Neutrophil (primary cell): Measurements from ENCODE around the gene GFER.

Source experiments
- H3K27ac ChIP-seq: fragments of 200-600 bp; sonication (generic); 2 replicates; pipeline ENCODE4 v1.5.1; 2016; ENCODE audit warnings: mild to moderate bottlenecking, moderate library complexity
- H3K27me3 ChIP-seq: fragments of 200-600 bp; sonication (generic); 2 replicates; pipeline ENCODE4 v1.6.0; 2016; ENCODE audit warnings: mild to moderate bottlenecking
- H3K36me3 ChIP-seq: fragments of 200-600 bp; sonication (generic); 2 replicates; pipeline ENCODE4 v1.5.1; 2017
- H3K4me1 ChIP-seq, 2 experiments: fragments of 200-600 bp in 1 of 2; sonication (generic) in 1 of 2; 1 replicate in 1 of 2; 2 replicates in 1 of 2; pipeline versions ENCODE4 v1.5.1 to v1.6.1; 2013 to 2016; ENCODE audit warnings: low read depth in 1 of 2, low read length in 1 of 2, mild to moderate bottlenecking in 1 of 2, moderate library complexity in 1 of 2; ENCODE audit not compliant: control insufficient read depth in 1 of 2, insufficient read depth in 1 of 2
- H3K4me3 ChIP-seq, 2 experiments: fragments of 200-600 bp in 1 of 2; sonication (generic) in 1 of 2; 1 replicate in 1 of 2; 2 replicates in 1 of 2; pipeline ENCODE4 v1.5.1; 2013 to 2016; ENCODE audit warnings: low read depth in 1 of 2, low read length in 1 of 2, mild to moderate bottlenecking in 1 of 2, moderate library complexity in 1 of 2
- H3K9me3 ChIP-seq: fragments of 200-600 bp; sonication (generic); 2 replicates; pipeline ENCODE4 v1.5.1; 2016
- TF ChIP-seq, protein P1 (sequence below): fragments of 200-600 bp; sonication (generic); IDR thresholded peaks from 2 replicates; pipeline ENCODE4 v1.5.1; 2016; ENCODE audit warnings: antibody characterized with exemption

Gene GFER

GRCh38 chr16:1985466-1986150 lies 1.6 kb downstream of the GFER start:
- Histone ChIP-seq H3K9me3 (no peaks in the 10 kb centered on the region), H3K4me3 (peak overlapping the region in 1 of 2 experiments; percentile 69), H3K36me3 (no peaks in the 10 kb centered on the region), H3K27me3 (peaks cover 63% of the 10 kb centered on the region), H3K27ac (no peak overlapping the region), H3K4me1 (peaks cover 24 to 27% of the 10 kb centered on the region in 2 experiments)
- TF ChIP-seq, protein P1, sequence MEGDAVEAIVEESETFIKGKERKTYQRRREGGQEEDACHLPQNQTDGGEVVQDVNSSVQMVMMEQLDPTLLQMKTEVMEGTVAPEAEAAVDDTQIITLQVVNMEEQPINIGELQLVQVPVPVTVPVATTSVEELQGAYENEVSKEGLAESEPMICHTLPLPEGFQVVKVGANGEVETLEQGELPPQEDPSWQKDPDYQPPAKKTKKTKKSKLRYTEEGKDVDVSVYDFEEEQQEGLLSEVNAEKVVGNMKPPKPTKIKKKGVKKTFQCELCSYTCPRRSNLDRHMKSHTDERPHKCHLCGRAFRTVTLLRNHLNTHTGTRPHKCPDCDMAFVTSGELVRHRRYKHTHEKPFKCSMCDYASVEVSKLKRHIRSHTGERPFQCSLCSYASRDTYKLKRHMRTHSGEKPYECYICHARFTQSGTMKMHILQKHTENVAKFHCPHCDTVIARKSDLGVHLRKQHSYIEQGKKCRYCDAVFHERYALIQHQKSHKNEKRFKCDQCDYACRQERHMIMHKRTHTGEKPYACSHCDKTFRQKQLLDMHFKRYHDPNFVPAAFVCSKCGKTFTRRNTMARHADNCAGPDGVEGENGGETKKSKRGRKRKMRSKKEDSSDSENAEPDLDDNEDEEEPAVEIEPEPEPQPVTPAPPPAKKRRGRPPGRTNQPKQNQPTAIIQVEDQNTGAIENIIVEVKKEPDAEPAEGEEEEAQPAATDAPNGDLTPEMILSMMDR, result no peak

DNA sequence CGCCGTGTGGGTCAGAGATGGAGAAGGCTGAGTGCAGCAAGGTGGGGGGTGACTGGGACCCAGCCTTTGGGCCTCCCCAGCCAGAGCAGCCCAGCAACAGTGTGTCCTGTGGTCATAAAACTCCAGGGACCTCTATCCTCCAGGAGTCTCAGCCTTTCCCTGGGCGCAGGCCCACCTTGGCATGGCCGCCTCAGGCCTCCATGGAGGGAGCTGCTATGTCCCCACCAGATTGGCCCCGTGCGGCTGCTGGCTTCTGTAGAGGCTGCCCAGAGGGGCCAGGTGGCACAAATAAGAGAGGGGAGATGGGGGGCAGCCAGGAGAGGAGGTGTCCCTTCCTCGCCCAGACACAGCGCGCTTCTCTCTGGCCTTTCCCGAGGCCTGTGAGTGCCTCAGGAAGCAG lies 3.2 kb downstream of the GFER start:
- TF ChIP-seq, protein P1, result no peak
- Histone ChIP-seq H3K4me3 (no peak overlapping the region), H3K36me3 (no peaks in the 10 kb centered on the region), H3K27me3 (peaks cover 63% of the 10 kb centered on the region), H3K27ac (no peak overlapping the region), H3K9me3 (no peaks in the 10 kb centered on the region), H3K4me1 (peaks cover 36 to 43% of the 10 kb centered on the region in 2 experiments)

DNA sequence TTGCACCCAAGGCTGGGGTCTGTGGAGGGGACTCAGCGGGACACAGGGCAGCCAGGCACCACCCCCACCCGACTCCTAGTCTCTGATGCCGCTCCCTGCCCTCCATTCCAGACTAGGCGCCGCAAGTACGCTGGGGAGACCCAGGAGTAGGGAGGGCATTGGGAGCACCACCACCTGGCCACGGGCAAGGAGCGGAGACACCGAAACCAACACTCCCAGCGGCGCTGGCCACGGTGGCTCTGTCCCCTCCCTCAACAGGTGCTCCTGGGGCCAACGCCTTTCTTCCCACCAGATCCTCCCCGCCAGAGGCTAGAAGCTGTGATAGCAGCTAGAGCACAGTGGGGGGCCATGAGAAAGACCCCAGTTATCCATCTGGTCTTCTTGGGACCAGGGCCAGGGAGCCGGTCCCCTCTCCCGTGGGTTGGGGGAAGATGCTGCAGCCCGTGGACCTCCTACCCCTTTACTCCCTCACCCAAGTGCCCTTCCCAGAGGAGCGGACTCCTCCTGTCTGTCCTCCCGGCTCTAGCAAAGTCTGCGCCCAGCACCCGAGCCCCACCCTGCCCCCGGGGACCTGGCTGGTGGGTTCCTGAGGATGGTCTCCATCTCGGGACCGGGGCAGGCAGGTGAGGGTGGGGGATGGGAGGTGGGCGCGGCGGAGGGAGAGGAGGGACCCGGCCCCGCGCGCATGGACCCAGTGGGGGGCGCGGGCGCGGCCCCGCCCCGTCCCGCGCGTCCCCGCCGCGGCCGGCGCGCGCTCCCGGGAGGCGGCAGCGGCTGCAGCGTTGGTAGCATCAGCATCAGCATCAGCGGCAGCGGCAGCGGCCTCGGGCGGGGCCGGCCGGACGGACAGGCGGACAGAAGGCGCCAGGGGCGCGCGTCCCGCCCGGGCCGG lies 5.5 kb downstream of the GFER start, which contains the start of gene SYNGR3:
TSS of gene SYNGR3 (plus strand) at position 762 of the 892 bp plus-strand sequence. CDS start 133 bp downstream, outside the sequence.
- peaks cover 64% of the 10 kb centered on the region for H3K27me3 ChIP-seq
- H3K4me1 ChIP-seq, result peaks cover 30 to 36% of the 10 kb centered on the region in 2 experiments
- H3K27ac ChIP-seq, result no peak within 1 kb of the TSS
- H3K36me3 ChIP-seq, result no peaks in the 10 kb centered on the region
- TF ChIP-seq, protein P1, result no peak
- H3K4me3 ChIP-seq, result peak within 1 kb of the TSS in 1 of 2 experiments; percentile 70
- H3K9me3 ChIP-seq, result peaks cover 5% of the 10 kb centered on the region

DNA sequence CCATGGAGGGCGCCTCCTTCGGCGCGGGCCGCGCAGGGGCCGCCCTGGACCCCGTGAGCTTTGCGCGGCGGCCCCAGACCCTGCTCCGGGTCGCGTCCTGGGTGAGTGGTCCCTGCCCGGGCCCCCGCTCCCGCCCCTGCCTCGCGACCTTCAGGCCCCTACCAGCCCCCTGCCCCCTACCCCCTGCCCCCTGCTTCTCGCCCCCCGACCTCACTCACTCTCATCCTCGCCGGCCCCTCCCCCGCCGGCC lies 6.0 kb downstream of the GFER start:
- Histone ChIP-seq H3K4me3 (peak overlapping the region in 1 of 2 experiments; percentile 70), H3K9me3 (peaks cover 5% of the 10 kb centered on the region)

GRCh38 chr16:1990351-1991134 lies 6.5 kb downstream of the GFER start:
- TF ChIP-seq, protein P1, result no peak
- H3K27ac ChIP-seq, result no peak overlapping the region
- peak overlapping the region in 1 of 2 experiments; percentile 70 for H3K4me3 ChIP-seq

More for the DNA sequence above, 6.0 kb downstream of the GFER start:
- no peak overlapping the region for H3K27ac ChIP-seq
- TF ChIP-seq, protein P1, result no peak
- H3K4me1 ChIP-seq, result peaks cover 24 to 30% of the 10 kb centered on the region in 2 experiments
- peaks cover 64% of the 10 kb centered on the region for H3K27me3 ChIP-seq
- H3K36me3 ChIP-seq, result no peaks in the 10 kb centered on the region

More at GRCh38 chr16:1990351-1991134, 6.5 kb downstream of the GFER start:
- Histone ChIP-seq H3K36me3 (no peaks in the 10 kb centered on the region), H3K27me3 (peaks cover 64% of the 10 kb centered on the region), H3K9me3 (peaks cover 5% of the 10 kb centered on the region), H3K4me1 (peaks cover 19 to 28% of the 10 kb centered on the region in 2 experiments)
